Endodermal cell (in vitro differentiated cells): ENCODE measurements around the gene NNAT. TPM values are rescaled to one million over a fixed set of nuclear protein-coding genes. Genes with fewer than 3 reads are reported as not detected.

ENCODE experiments used
- DNase-seq: peaks from one replicate; pipeline ENCODE4 v3.0.0-alpha.2; 2017
- H3K27ac ChIP-seq: 2 replicates; pipeline ENCODE4 v1.5.1; 2013; ENCODE audit warnings: mild to moderate bottlenecking, low read depth, low read length, moderate library complexity
- H3K27me3 ChIP-seq: 2 replicates; pipeline ENCODE4 v1.6.1; 2013; ENCODE audit warnings: mild to moderate bottlenecking, low read length, moderate library complexity; ENCODE audit not compliant: insufficient read depth, control insufficient read depth, poor library complexity, severe bottlenecking
- H3K36me3 ChIP-seq: 2 replicates; pipeline ENCODE4 v1.7.0; 2013; ENCODE audit warnings: mild to moderate bottlenecking, low read length, moderate library complexity; ENCODE audit not compliant: control insufficient read depth, insufficient read depth
- H3K4me1 ChIP-seq: one replicate; pipeline ENCODE4 v1.7.0; 2013; ENCODE audit warnings: low read length; ENCODE audit not compliant: control insufficient read depth, insufficient read depth
- H3K4me3 ChIP-seq: 2 replicates; pipeline ENCODE4 v1.5.1; 2013; ENCODE audit warnings: mild to moderate bottlenecking, low read length, moderate library complexity
- H3K9ac ChIP-seq: 2 replicates; pipeline ENCODE4 v1.6.1; 2013; ENCODE audit warnings: mild to moderate bottlenecking, low read length, moderate library complexity; ENCODE audit not compliant: poor library complexity, severe bottlenecking; ENCODE audit errors: extremely low read depth
- H3K9me3 ChIP-seq: 2 replicates; pipeline ENCODE4 v1.6.1; 2013; ENCODE audit warnings: mild to moderate bottlenecking, low read length, moderate library complexity; ENCODE audit not compliant: control insufficient read depth
- H3K27ac Mint-ChIP-seq: 2 replicates; pipeline ENCODE4 v1.8.0; 2020; ENCODE audit warnings: mixed read lengths
- H3K27me3 Mint-ChIP-seq: 2 replicates; pipeline ENCODE4 v1.8.0; 2021; ENCODE audit warnings: mild to moderate bottlenecking, mixed read lengths; ENCODE audit not compliant: insufficient read depth
- H3K36me3 Mint-ChIP-seq: 2 replicates; pipeline ENCODE4 v1.8.0; 2020; ENCODE audit warnings: low read depth, mixed read lengths
- H3K4me1 Mint-ChIP-seq: 2 replicates; pipeline ENCODE4 v1.8.0; 2020; ENCODE audit warnings: mixed read lengths
- H3K4me3 Mint-ChIP-seq: 2 replicates; pipeline ENCODE4 v1.8.0; 2020; ENCODE audit warnings: mild to moderate bottlenecking, moderate library complexity, mixed read lengths
- H3K9me3 Mint-ChIP-seq: 2 replicates; pipeline ENCODE4 v1.8.0; 2020; ENCODE audit warnings: mild to moderate bottlenecking, mixed read lengths
- CTCF ChIP-seq: fragments of 200-600 bp; sonication (generic); conservative IDR thresholded peaks from 2 replicates; pipeline ENCODE4 v1.5.0; 2021; ENCODE audit warnings: antibody characterized with exemption, mild to moderate bottlenecking
- WGBS, 2 experiments: methylation state at CpG; one replicate each; pipeline versions ENCODE4 v1.1.5 to v1.1.7; 2013; ENCODE audit warnings: missing lambda C conversion rate in 2 of 2, mixed read lengths in 1 of 2; ENCODE audit not compliant: insufficient coverage in 1 of 2, insufficient read length in 1 of 2; 5-methylcytosine and 5-hydroxymethylcytosine counted together
- total RNA-seq, 2 donors: library from RNA; stranded (reverse); fragmentation: NEBNext Ultra II Directional in 1 of 2; extraction: Animal tissue kit (Norgen Biotek cat#: 25700) in 1 of 2; gene quantifications; 2 replicates in 1 of 2; 3 replicates in 1 of 2; pipeline ENCODE4 v1.2.1, GENCODE V29; 2021

NNAT gene
- total RNA-seq, 2 donors from 2014 or later: 16.8 to 27.3 TPM

DNA sequence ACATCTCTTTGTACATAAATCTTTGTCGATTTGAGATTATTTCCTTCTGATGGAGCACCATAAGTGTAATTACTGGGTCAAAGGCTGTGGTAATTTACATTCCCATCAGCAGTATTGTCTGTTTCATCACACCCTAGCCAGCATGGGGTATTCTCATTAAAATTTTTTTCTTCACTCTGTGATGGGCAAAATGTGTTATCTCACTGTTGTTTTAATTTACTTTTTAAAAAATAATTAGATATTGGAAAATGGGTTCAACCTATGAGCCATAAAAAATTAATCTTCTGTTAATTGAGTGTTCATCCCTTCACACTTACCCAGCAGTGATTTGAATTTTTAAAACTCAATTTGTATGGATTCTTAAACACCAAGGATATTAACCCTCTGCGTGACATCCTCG, 44.0 kb upstream of the NNAT start:
- Histone ChIP-seq H3K4me1 (no peaks in the 10 kb centered on the region), H3K9ac (no peak overlapping the region), H3K27me3 (no peaks in the 10 kb centered on the region), H3K4me3 (no peak overlapping the region), H3K27ac (no peak overlapping the region), H3K36me3 (no peaks in the 10 kb centered on the region), H3K9me3 (peaks cover 7% of the 10 kb centered on the region)
- H3K36me3 Mint-ChIP-seq: no peaks in the 10 kb centered on the region
- WGBS, 2 experiments: 95 to 100% methylated on average over 1 to 3 of the region's 3 CpGs
- H3K4me3 Mint-ChIP-seq: no peak overlapping the region
- H3K9me3 Mint-ChIP-seq: peaks cover 4% of the 10 kb centered on the region
- no peak for DNase-seq
- no peaks in the 10 kb centered on the region for H3K4me1 Mint-ChIP-seq
- no peak overlapping the region for H3K27ac Mint-ChIP-seq
- no peaks in the 10 kb centered on the region for H3K27me3 Mint-ChIP-seq
- TF ChIP-seq CTCF: no peak

DNA sequence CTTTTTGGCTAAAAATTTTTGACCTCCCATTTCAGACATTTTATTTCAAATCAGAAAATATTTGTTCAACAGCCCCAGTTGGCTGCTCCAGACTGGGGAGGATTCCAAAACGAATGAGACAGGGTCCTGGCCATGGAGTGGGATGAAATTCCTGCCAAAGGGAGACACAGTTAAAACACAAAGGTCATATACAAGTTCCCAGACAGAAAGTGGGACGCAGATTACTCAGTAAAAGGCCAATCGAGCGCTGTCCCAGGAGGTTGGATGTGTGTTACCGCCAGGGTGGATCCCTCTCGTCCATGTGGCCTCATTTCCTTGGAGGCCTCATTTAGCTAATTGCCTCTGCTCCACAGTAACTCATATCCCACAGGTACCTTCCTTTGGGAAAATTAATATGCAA, 41.8 kb upstream of the NNAT start:
- H3K4me1 ChIP-seq: no peaks in the 10 kb centered on the region
- no peak overlapping the region for H3K27ac ChIP-seq
- no peak overlapping the region for H3K4me3 Mint-ChIP-seq
- peaks cover 8% of the 10 kb centered on the region for H3K9me3 Mint-ChIP-seq
- H3K4me3 ChIP-seq: no peak overlapping the region
- no peaks in the 10 kb centered on the region for H3K27me3 Mint-ChIP-seq
- no peaks in the 10 kb centered on the region for H3K36me3 ChIP-seq
- no peaks in the 10 kb centered on the region for H3K4me1 Mint-ChIP-seq
- 91 to 96% methylated on average over 5 to 6 of the region's 6 CpGs for WGBS, 2 experiments
- no peak for DNase-seq
- no peaks in the 10 kb centered on the region for H3K36me3 Mint-ChIP-seq
- H3K9me3 ChIP-seq: peaks cover 16% of the 10 kb centered on the region
- H3K27ac Mint-ChIP-seq: no peak overlapping the region
- no peak overlapping the region for H3K9ac ChIP-seq
- TF ChIP-seq CTCF: no peak
- H3K27me3 ChIP-seq: no peaks in the 10 kb centered on the region

DNA sequence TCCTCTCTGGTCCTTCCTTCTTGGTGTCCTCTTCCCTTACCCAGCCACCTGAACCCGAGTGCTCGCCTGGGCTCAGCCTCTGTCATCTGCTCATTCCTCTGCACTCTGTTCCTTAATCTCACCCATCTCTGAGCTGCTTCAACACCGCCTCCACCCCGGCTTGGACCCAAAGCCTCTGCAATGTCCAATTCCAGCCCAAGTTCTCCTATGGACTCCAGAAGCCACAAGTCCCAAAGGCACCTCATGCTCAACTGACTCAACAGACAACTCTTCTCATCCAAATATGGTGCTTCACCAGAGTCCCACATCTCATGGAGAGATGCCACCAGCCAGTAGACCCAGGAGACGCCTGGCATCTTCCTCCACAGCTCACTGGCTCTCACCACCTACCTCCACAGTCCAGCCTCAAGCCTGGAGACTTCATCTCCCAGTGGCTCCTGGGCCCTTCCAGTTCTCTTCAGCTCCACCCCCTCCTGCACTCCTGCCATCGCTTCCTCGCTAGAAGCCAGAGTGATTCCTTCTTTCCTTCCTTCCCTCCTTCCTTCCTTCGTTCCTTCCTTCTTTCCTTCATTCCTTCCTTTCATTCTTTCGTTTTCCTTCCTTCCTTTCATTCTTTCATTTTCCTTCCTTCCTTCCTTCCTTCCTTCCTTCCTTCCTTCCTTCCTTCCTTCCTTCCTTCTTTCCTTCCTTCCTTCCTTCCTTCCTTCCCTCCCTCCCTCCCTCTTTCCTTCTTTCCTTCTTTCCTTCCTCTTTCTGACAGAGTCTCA, 40.9 kb upstream of the NNAT start:
- H3K4me3 Mint-ChIP-seq: no peak overlapping the region
- H3K27ac Mint-ChIP-seq: no peak overlapping the region
- H3K36me3 Mint-ChIP-seq: no peaks in the 10 kb centered on the region
- WGBS, 2 experiments: 88 to 95% methylated on average over 8 to 9 of the region's 9 CpGs
- no peaks in the 10 kb centered on the region for H3K36me3 ChIP-seq
- no peaks in the 10 kb centered on the region for H3K4me1 Mint-ChIP-seq
- H3K27ac ChIP-seq: no peak overlapping the region
- peaks cover 8% of the 10 kb centered on the region for H3K9me3 Mint-ChIP-seq
- H3K9me3 ChIP-seq: peaks cover 16% of the 10 kb centered on the region
- TF ChIP-seq CTCF: no peak
- H3K4me1 ChIP-seq: no peaks in the 10 kb centered on the region
- H3K27me3 ChIP-seq: no peaks in the 10 kb centered on the region
- no peak overlapping the region for H3K4me3 ChIP-seq
- H3K9ac ChIP-seq: no peak overlapping the region
- H3K27me3 Mint-ChIP-seq: no peaks in the 10 kb centered on the region
- no peak for DNase-seq
